ES-I3 (cell line): ENCODE data around the gene PMAIP1.
"Not testable (repeated sequence)": the region's sequence is repeated elsewhere in the genome, so short reads cannot be mapped to it uniquely, and the experiment has no call there.

Experiments
- H3K36me3 ChIP-seq: 2 replicates; pipeline ENCODE4 v1.6.1; 2013; ENCODE audit warnings: mild to moderate bottlenecking, low read length, control low read depth, moderate library complexity; ENCODE audit not compliant: insufficient read depth
- H3K4me1 ChIP-seq: 2 replicates; pipeline ENCODE4 v1.6.1; 2013; ENCODE audit warnings: mild to moderate bottlenecking, control low read depth, low read length; ENCODE audit not compliant: insufficient read depth
- H3K9ac ChIP-seq: 2 replicates; pipeline ENCODE4 v1.6.1; 2013; ENCODE audit warnings: low read depth, mild to moderate bottlenecking, low read length, moderate library complexity
- H3K9me3 ChIP-seq: 2 replicates; pipeline ENCODE4 v1.6.1; 2013; ENCODE audit warnings: mild to moderate bottlenecking, low read length, moderate library complexity; ENCODE audit not compliant: control insufficient read depth, insufficient read depth

PMAIP1 gene

GRCh38 chr18:59899298-59900221 is at the start of gene PMAIP1:
Gene PMAIP1 (plus strand): TSS chr18:59899996. CDS start chr18:59900178, 182 bp downstream.
- Histone ChIP-seq H3K9ac (peak within 1 kb of the TSS; percentile 81), H3K4me1 (peaks cover 15% of the 10 kb centered on the region; the same call in 1 of the 2 replicates), H3K36me3 (peaks cover 12% of the 10 kb centered on the region), H3K9me3 (no peaks in the 10 kb centered on the region)

- H3K9ac ChIP-seq: no peak overlapping the region
- no peaks in the 10 kb centered on the region for H3K36me3 ChIP-seq
- H3K9me3 ChIP-seq: no peaks in the 10 kb centered on the region
- H3K4me1 ChIP-seq: peaks cover 10% of the 10 kb centered on the region; the same call in 1 of the 2 replicates
Observed at GRCh38 chr18:59851784-59852399, 47.9 kb upstream of the PMAIP1 start.

GRCh38 chr18:59852548-59852947 is 47.2 kb upstream of the PMAIP1 start:
- Histone ChIP-seq H3K9ac (no peak overlapping the region), H3K4me1 (peaks cover 10% of the 10 kb centered on the region; the same call in 1 of the 2 replicates), H3K9me3 (no peaks in the 10 kb centered on the region), H3K36me3 (no peaks in the 10 kb centered on the region)

GRCh38 chr18:59853380-59853779 is 46.4 kb upstream of the PMAIP1 start:
- no peaks in the 10 kb centered on the region for H3K36me3 ChIP-seq
- H3K9me3 ChIP-seq: no peaks in the 10 kb centered on the region
- H3K9ac ChIP-seq: no peak overlapping the region
- 0 out of 2 replicates have a peak, but pooled peaks cover 3% of the 10 kb centered on the region for H3K4me1 ChIP-seq

GRCh38 chr18:59853988-59854387 is 45.8 kb upstream of the PMAIP1 start:
- not testable (repeated sequence) for H3K4me1 ChIP-seq, H3K9ac ChIP-seq, H3K9me3 ChIP-seq, H3K36me3 ChIP-seq

GRCh38 chr18:59861009-59861408 is 38.8 kb upstream of the PMAIP1 start:
- H3K36me3 ChIP-seq: no peaks in the 10 kb centered on the region
- H3K9ac ChIP-seq: no peak overlapping the region
- no peaks in the 10 kb centered on the region for H3K9me3 ChIP-seq
- H3K4me1 ChIP-seq: peaks cover 24% of the 10 kb centered on the region

GRCh38 chr18:59861963-59862819 is 37.6 kb upstream of the PMAIP1 start:
- Histone ChIP-seq H3K4me1 (peaks cover 30% of the 10 kb centered on the region), H3K9ac (no peak overlapping the region), H3K9me3 (no peaks in the 10 kb centered on the region), H3K36me3 (no peaks in the 10 kb centered on the region)

GRCh38 chr18:59865241-59865986 is 34.4 kb upstream of the PMAIP1 start:
- no peaks in the 10 kb centered on the region for H3K9me3 ChIP-seq
- H3K9ac ChIP-seq: no peak overlapping the region
- H3K4me1 ChIP-seq: peaks cover 30% of the 10 kb centered on the region
- H3K36me3 ChIP-seq: no peaks in the 10 kb centered on the region

GRCh38 chr18:59866551-59867269 is 33.1 kb upstream of the PMAIP1 start:
- H3K9me3 ChIP-seq: no peaks in the 10 kb centered on the region
- H3K36me3 ChIP-seq: no peaks in the 10 kb centered on the region
- H3K9ac ChIP-seq: no peak overlapping the region
- peaks cover 31% of the 10 kb centered on the region for H3K4me1 ChIP-seq

- Histone ChIP-seq H3K9ac (no peak overlapping the region), H3K9me3 (no peaks in the 10 kb centered on the region), H3K4me1 (peaks cover 30% of the 10 kb centered on the region), H3K36me3 (no peaks in the 10 kb centered on the region)
Observed at GRCh38 chr18:59867337-59868104, 32.3 kb upstream of the PMAIP1 start.

- Histone ChIP-seq H3K36me3 (no peaks in the 10 kb centered on the region), H3K9me3 (no peaks in the 10 kb centered on the region), H3K9ac (no peak overlapping the region), H3K4me1 (peaks cover 22% of the 10 kb centered on the region)
Observed at GRCh38 chr18:59870623-59871130, 29.1 kb upstream of the PMAIP1 start.

GRCh38 chr18:59871711-59872362 is 28.0 kb upstream of the PMAIP1 start:
- Histone ChIP-seq H3K9me3 (no peaks in the 10 kb centered on the region), H3K36me3 (no peaks in the 10 kb centered on the region), H3K4me1 (peaks cover 16% of the 10 kb centered on the region), H3K9ac (no peak overlapping the region)
